HCT116 (cell line): ENCODE data around the gene RIMKLA. TPM values are rescaled to one million over a fixed set of nuclear protein-coding genes. Genes with fewer than 3 reads are reported as not detected.

ENCODE experiments used
- ATAC-seq: fragments of 200-7000 bp; cut with Tn5 transposase; 2 replicates; pipeline ENCODE4 v1.9.1; 2020; ENCODE audit warnings: mild to moderate bottlenecking, moderate library complexity
- BruUV-seq: library from RNA; stranded (reverse); fragments of 400-500 nt; replicated peaks from 2 replicates; lab custom pipeline; 2021; lab: Mats Ljungman, UMichigan
- CTCF ChIA-PET: fragments of 300-600 bp; sonication (Branson Sonifier 250); formaldehyde crosslinking; loops from one replicate; lab custom pipeline; 2021; ENCODE audit warnings: antibody characterized with exemption; lab: Charles Lee
- POLR2A ChIA-PET: fragments of 300-600, 350-600 bp; sonication (Branson Sonifier 250); formaldehyde crosslinking; loops from one replicate; lab custom pipeline; 2021; ENCODE audit warnings: antibody characterized with exemption; lab: Charles Lee
- RAD21 ChIA-PET, 2 experiments: fragments of 300-600 bp; sonication (Branson Sonifier 250); formaldehyde crosslinking; loops; one replicate each; lab custom pipeline; 2023; ENCODE audit warnings: low total read pairs in 2 of 2; ENCODE audit not compliant: uncharacterized antibody in 2 of 2, unreplicated experiment in 2 of 2, low non-redundant PET in 1 of 2; lab: Charles Lee
- DNase-seq: peaks from one replicate; pipeline ENCODE4 v3.0.0-alpha.2; 2010; ENCODE audit warnings: low read depth, low spot score
- H2AFZ ChIP-seq: fragments of 200-600 bp; shearing (Covaris generic), sonication (generic); 2 replicates; pipeline ENCODE4 v1.6.1; 2017; ENCODE audit warnings: low read depth, mixed run types, mixed read lengths, antibody characterized with exemption, low read length; ENCODE audit not compliant: poor library complexity, severe bottlenecking
- H3K27ac ChIP-seq: 2 replicates; pipeline ENCODE4 v1.5.1; 2012; ENCODE audit warnings: low read depth, low read length
- H3K27me3 ChIP-seq: fragments of 200-600 bp; sonication (generic); 2 replicates; pipeline ENCODE4 v1.6.1; 2016; ENCODE audit warnings: mixed run types, low read length, mixed read lengths; ENCODE audit not compliant: insufficient read depth
- H3K36me3 ChIP-seq, 2 experiments: fragments of 200-500 bp in 1 of 2; fragments of 200-600 bp in 1 of 2; sonication (Bioruptor generic) in 1 of 2; sonication (generic) in 1 of 2; 2 replicates each; pipeline versions ENCODE4 v1.5.1 to v1.6.1; 2014 to 2016; ENCODE audit warnings: low read length in 2 of 2, inconsistent platforms in 1 of 2, mixed read lengths in 1 of 2, mixed run types in 1 of 2; ENCODE audit not compliant: insufficient read depth in 2 of 2, control insufficient read depth in 1 of 2
- H3K4me1 ChIP-seq, 2 experiments: fragments of 200-600 bp in 1 of 2; sonication (generic) in 1 of 2; 2 replicates each; pipeline versions ENCODE4 v1.5.1 to v1.6.1; 2012 to 2017; ENCODE audit warnings: low read length in 2 of 2, inconsistent platforms in 1 of 2, mild to moderate bottlenecking in 1 of 2, mixed read lengths in 1 of 2, mixed run types in 1 of 2, moderate library complexity in 1 of 2; ENCODE audit not compliant: insufficient read depth in 2 of 2, control insufficient read depth in 1 of 2
- H3K4me2 ChIP-seq: fragments of 200-600 bp; sonication (generic); 2 replicates; pipeline ENCODE4 v1.6.1; 2017; ENCODE audit warnings: mixed run types, low read length, mixed read lengths
- H3K4me3 ChIP-seq, 2 experiments: fragments of 200-600 bp in 1 of 2; sonication (generic) in 1 of 2; replicated peaks in 1 of 2; 2 replicates each; pipeline ENCODE4 v1.5.1; 2011 to 2016; ENCODE audit warnings: low read length in 2 of 2, control low read depth in 1 of 2, low read depth in 1 of 2, mild to moderate bottlenecking in 1 of 2, mixed read lengths in 1 of 2, mixed run types in 1 of 2
- H3K79me2 ChIP-seq: fragments of 200-600 bp; sonication (generic); 2 replicates; pipeline ENCODE4 v1.6.1; 2017; ENCODE audit warnings: mild to moderate bottlenecking, mixed run types, low read length, moderate library complexity, mixed read lengths; ENCODE audit not compliant: insufficient read depth
- H3K9ac ChIP-seq: fragments of 200-600 bp; sonication (generic); 2 replicates; pipeline ENCODE4 v1.6.1; 2016; ENCODE audit warnings: low read length, mixed read lengths
- H3K9me2 ChIP-seq: fragments of 200-600 bp; sonication (generic), shearing (Covaris generic); 2 replicates; pipeline ENCODE4 v1.6.1; 2017; ENCODE audit warnings: mixed run types, mild to moderate bottlenecking, moderate library complexity; ENCODE audit not compliant: insufficient read depth
- H3K9me3 ChIP-seq, 2 experiments: fragments of 200-500 bp in 1 of 2; fragments of 200-600 bp in 1 of 2; sonication (Bioruptor generic) in 1 of 2; sonication (generic) in 1 of 2; 2 replicates each; pipeline ENCODE4 v1.6.1; 2014 to 2017; ENCODE audit warnings: low read length in 2 of 2, mixed read lengths in 2 of 2, inconsistent platforms in 1 of 2, low read depth in 1 of 2, mild to moderate bottlenecking in 1 of 2, mixed run types in 1 of 2, moderate library complexity in 1 of 2; ENCODE audit not compliant: control insufficient read depth in 1 of 2, insufficient read depth in 1 of 2
- H4K20me1 ChIP-seq: fragments of 200-600 bp; sonication (generic), shearing (Covaris generic); 2 replicates; pipeline ENCODE4 v1.6.1; 2017; ENCODE audit warnings: mixed run types, mild to moderate bottlenecking, moderate library complexity; ENCODE audit not compliant: insufficient read depth
- CBX3 ChIP-seq: IDR thresholded peaks from 2 replicates; pipeline ENCODE4 v1.6.1; 2012; ENCODE audit warnings: low read depth
- EGR1 ChIP-seq: IDR thresholded peaks from 2 replicates; pipeline ENCODE4 v1.6.1; 2012; ENCODE audit warnings: low read depth
- ELF1 ChIP-seq: IDR thresholded peaks from 2 replicates; pipeline ENCODE4 v1.6.1; 2012; ENCODE audit warnings: low read depth, borderline replicate concordance
- EZH2 ChIP-seq: fragments of 200-600 bp; sonication (generic); IDR thresholded peaks from 2 replicates; pipeline ENCODE4 v1.6.1; 2017; ENCODE audit warnings: antibody characterized with exemption, mixed run types
- FOSL1 ChIP-seq: IDR thresholded peaks from 2 replicates; pipeline ENCODE4 v1.6.1; 2012; ENCODE audit warnings: low read depth
- JUND ChIP-seq: IDR thresholded peaks from 2 replicates; pipeline ENCODE4 v1.6.1; 2012
- REST ChIP-seq: IDR thresholded peaks from 2 replicates; pipeline ENCODE4 v1.6.1; 2012; ENCODE audit warnings: low read depth
- SRF ChIP-seq: IDR thresholded peaks from 2 replicates; pipeline ENCODE4 v1.6.1; 2012; ENCODE audit warnings: low read depth
- TCF7L2 ChIP-seq: IDR thresholded peaks from 2 replicates; pipeline ENCODE4 v1.7.0; 2011; ENCODE audit warnings: borderline replicate concordance, inconsistent platforms; ENCODE audit not compliant: insufficient read depth, insufficient read length; ENCODE audit errors: extremely low read depth
- ZNF274 ChIP-seq: fragments of 200-500 bp; sonication (Bioruptor generic); IDR thresholded peaks from 2 replicates; pipeline ENCODE4 v1.6.1; 2014; ENCODE audit warnings: mild to moderate bottlenecking, low read depth, low read length, inconsistent platforms
- intact Hi-C: fragments of 100-400 bp; cut with micrococcal nuclease; formaldehyde crosslinking; loops from 2 replicates; pipeline ENCODE4 v1.10.0; 2022
- total RNA-seq: library from RNA; stranded (reverse); gene quantifications from one replicate; pipeline ENCODE4 v1.2.1, GENCODE V29; 2021; ENCODE audit not compliant: unreplicated experiment

RIMKLA gene
- total RNA-seq, 1 experiment from 2014 or later = 4.9 TPM

- Histone ChIP-seq H3K9me3 (no peaks in the 10 kb centered on the region), H3K36me3 (no peaks in the 10 kb centered on the region), H3K9me2 (no peaks in the 10 kb centered on the region), H3K27ac (no peak overlapping the region), H3K4me2 (no peak overlapping the region), H3K9ac (no peak overlapping the region), H4K20me1 (no peaks in the 10 kb centered on the region), H3K79me2 (no peaks in the 10 kb centered on the region), H3K27me3 (0 out of 2 replicates have a peak, but pooled peaks cover 3% of the 10 kb centered on the region), H3K4me3 (no peak overlapping the region), H3K4me1 (no peaks in the 10 kb centered on the region), H2AFZ (peak overlapping the region; percentile 51)
- ChIA-PET POLR2A (no interaction called here), RAD21 (no interaction called here), CTCF (interaction anchor here (1.5 kb wide), 1 partner anchor 11 kb away, joined by 5 read pairs; no protein-coding TSS in a partner anchor)
- no TSS peak for BruUV-seq
- TF ChIP-seq FOSL1 (no peak), CBX3 (no peak), ELF1 (no peak), EZH2 (no peak), SRF (no peak), JUND (no peak), REST (no peak)
- no peak for DNase-seq
- intact Hi-C loops = no loop called here
- no peak for ATAC-seq
Measured at GRCh38 chr1:42350086-42350485, 30.5 kb upstream of the RIMKLA start.

- intact Hi-C loops = no loop called here
- H3K9me2 ChIP-seq = no peaks in the 10 kb centered on the region
- BruUV-seq = no TSS peak
- no peak for ATAC-seq
- ChIA-PET CTCF (no interaction called here), POLR2A (no interaction called here), RAD21 (no interaction called here)
- no peak for DNase-seq
- TF ChIP-seq FOSL1 (no peak), EGR1 (no peak), JUND (no peak), ZNF274 (no peak), TCF7L2 (no peak)
- no peak overlapping the region for H3K4me3 ChIP-seq
- H4K20me1 ChIP-seq = no peaks in the 10 kb centered on the region
- no peaks in the 10 kb centered on the region for H3K79me2 ChIP-seq
- no peak overlapping the region for H3K4me2 ChIP-seq
- H3K27ac ChIP-seq = no peak overlapping the region
- H3K36me3 ChIP-seq = no peaks in the 10 kb centered on the region
- H3K9ac ChIP-seq = no peak overlapping the region
- no peaks in the 10 kb centered on the region for H3K9me3 ChIP-seq
- no peak overlapping the region for H2AFZ ChIP-seq
- no peaks in the 10 kb centered on the region for H3K27me3 ChIP-seq
- no peaks in the 10 kb centered on the region for H3K4me1 ChIP-seq
Measured at GRCh38 chr1:42358791-42359190, 21.8 kb upstream of the RIMKLA start.
